HPDE6-E6E7 (cell line): ENCODE results near the gene YWHAB.
A peak's percentile ranks its signal among the peaks of the same experiment; 100 is the strongest.

ENCODE experiments used
- DNase-seq: peaks from one replicate; pipeline ENCODE4 v3.0.0; 2011; ENCODE audit warnings: missing footprints; ENCODE audit errors: extremely low spot score

YWHAB gene

GRCh38 chr20:44952731-44953130 lies 67.2 kb downstream of the YWHAB start:
- no peak for DNase-seq

DNA sequence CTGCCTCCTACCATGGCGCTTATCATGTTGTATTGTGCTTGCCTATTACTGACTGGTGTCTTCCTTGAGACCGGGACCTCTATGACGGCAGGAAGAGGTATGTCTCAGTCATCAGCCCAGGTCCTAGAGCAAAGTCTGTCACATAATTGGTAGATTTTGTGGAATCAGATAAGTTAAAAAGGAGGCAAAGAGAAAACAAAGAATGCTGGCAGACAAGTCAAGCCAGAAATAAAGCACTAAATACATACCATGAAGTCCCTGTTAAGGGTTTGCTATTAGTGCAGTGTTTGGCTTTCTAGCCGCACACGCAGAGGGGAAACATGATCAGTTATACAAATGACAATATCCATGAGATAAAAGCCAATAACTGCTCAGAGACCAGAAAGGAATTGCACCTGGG lies 68.7 kb downstream of the YWHAB start:
- DNase-seq, result no peak

GRCh38 chr20:44955270-44955669 lies 69.8 kb downstream of the YWHAB start:
- no peak for DNase-seq

DNA sequence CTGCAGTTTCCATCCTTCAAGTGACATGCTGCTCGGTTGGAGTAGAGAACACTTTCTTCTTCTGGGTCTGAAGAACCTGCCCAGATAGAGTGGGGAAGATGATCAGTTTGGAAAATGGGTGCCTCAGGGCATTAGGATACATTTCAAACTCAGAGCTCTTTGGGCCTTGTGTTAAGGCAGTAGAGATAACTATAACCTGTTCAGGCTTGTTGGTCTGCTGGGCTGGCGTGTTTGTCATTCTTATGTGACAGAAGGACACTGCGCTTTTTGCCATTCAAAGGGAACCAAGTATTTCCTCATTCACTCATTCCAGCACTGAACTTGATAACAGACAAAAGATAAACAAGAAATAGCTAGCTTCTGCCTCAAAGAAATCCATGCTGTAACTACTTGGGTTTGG lies 70.9 kb downstream of the YWHAB start:
- peak; percentile 49 for DNase-seq
